IMR-90 (cell line): ENCODE results near the gene NUFIP1. TPM values are rescaled to one million over a fixed set of nuclear protein-coding genes. Genes with fewer than 3 reads are reported as not detected.

Experiments
- ATAC-seq: fragments of 200-7000 bp; cut with Tn5 transposase; 2 replicates; pipeline ENCODE4 v1.9.1; 2020; ENCODE audit warnings: low read depth, mild to moderate bottlenecking, moderate library complexity
- BruUV-seq: library from RNA; stranded (reverse); fragments of 400-500 nt; replicated peaks from 2 replicates; lab custom pipeline; 2021; lab: Mats Ljungman, UMichigan
- CTCF ChIA-PET: fragments of 300-600 bp; formaldehyde crosslinking; extraction: SDS; loops from one replicate; lab custom pipeline; 2021; ENCODE audit warnings: antibody characterized with exemption; lab: Yijun Ruan, JAX
- POLR2A ChIA-PET: fragments of 300-600 bp; sonication (Branson Sonifier 250); formaldehyde crosslinking; loops from one replicate; lab custom pipeline; 2022; ENCODE audit warnings: antibody characterized with exemption; ENCODE audit not compliant: unreplicated experiment; lab: Charles Lee
- DNase-seq: peaks from one replicate; pipeline ENCODE4 v3.0.0; 2013
- H2AFZ ChIP-seq: replicated peaks from 2 replicates; pipeline ENCODE3; 2013; ENCODE audit warnings: low read length, mild to moderate bottlenecking; ENCODE audit not compliant: poor library complexity
- H2AK5ac ChIP-seq: 2 replicates; pipeline ENCODE4 v1.6.1; 2013; ENCODE audit warnings: low read depth, low read length, inconsistent platforms
- H2AK9ac ChIP-seq: replicated peaks from 2 replicates; pipeline ENCODE3; 2013; ENCODE audit warnings: mild to moderate bottlenecking, low read depth, low read length, moderate library complexity; ENCODE audit not compliant: poor library complexity
- H2BK120ac ChIP-seq: 2 replicates; pipeline ENCODE4 v1.6.1; 2013; ENCODE audit warnings: low read depth, low read length, inconsistent platforms
- H2BK15ac ChIP-seq: 3 replicates; pipeline ENCODE4 v1.6.1; 2013; ENCODE audit warnings: low read depth, low read length, inconsistent platforms
- H2BK20ac ChIP-seq: 2 replicates; pipeline ENCODE4 v1.6.1; 2013; ENCODE audit warnings: low read depth, mild to moderate bottlenecking, inconsistent platforms, low read length, moderate library complexity
- H2BK5ac ChIP-seq: 2 replicates; pipeline ENCODE4 v1.6.1; 2013; ENCODE audit warnings: mild to moderate bottlenecking, low read depth, low read length, inconsistent platforms; ENCODE audit not compliant: poor library complexity, severe bottlenecking
- H3K14ac ChIP-seq: replicated peaks from 2 replicates; pipeline ENCODE4 v1.6.1; 2013; ENCODE audit warnings: low read depth, low read length, inconsistent platforms
- H3K18ac ChIP-seq: 2 replicates; pipeline ENCODE4 v1.6.1; 2013; ENCODE audit warnings: low read depth, low read length, control low read depth
- H3K23ac ChIP-seq: 2 replicates; pipeline ENCODE4 v1.6.1; 2013; ENCODE audit warnings: low read depth, low read length, inconsistent platforms
- H3K27ac ChIP-seq: 2 replicates; pipeline ENCODE4 v1.5.1; 2013; ENCODE audit warnings: mild to moderate bottlenecking, control low read depth, low read length; ENCODE audit not compliant: insufficient read depth
- H3K27me3 ChIP-seq: 2 replicates; pipeline ENCODE4 v1.6.1; 2013; ENCODE audit warnings: low read length; ENCODE audit not compliant: control insufficient read depth, insufficient read depth
- H3K36me3 ChIP-seq: 2 replicates; pipeline ENCODE4 v1.6.1; 2013; ENCODE audit warnings: low read length, mixed read lengths; ENCODE audit not compliant: control insufficient read depth, insufficient read depth
- H3K4ac ChIP-seq: 2 replicates; pipeline ENCODE4 v1.6.1; 2013; ENCODE audit warnings: low read depth, low read length, inconsistent platforms
- H3K4me1 ChIP-seq: 2 replicates; pipeline ENCODE4 v1.6.1; 2013; ENCODE audit warnings: low read length, mixed read lengths; ENCODE audit not compliant: control insufficient read depth, insufficient read depth
- H3K4me2 ChIP-seq: 2 replicates; pipeline ENCODE4 v1.6.1; 2013; ENCODE audit warnings: low read depth, mild to moderate bottlenecking, control low read depth, low read length, moderate library complexity
- H3K4me3 ChIP-seq: 2 replicates; pipeline ENCODE4 v1.5.1; 2013; ENCODE audit warnings: low read depth, mild to moderate bottlenecking, control low read depth, low read length, moderate library complexity; ENCODE audit not compliant: insufficient read depth
- H3K56ac ChIP-seq: 2 replicates; pipeline ENCODE4 v1.6.1; 2013; ENCODE audit warnings: low read length, inconsistent platforms; ENCODE audit not compliant: insufficient read depth; ENCODE audit errors: extremely low read depth
- H3K79me1 ChIP-seq, 2 experiments: 2 replicates each; pipeline ENCODE4 v1.6.1; 2013; ENCODE audit warnings: low read length in 2 of 2, inconsistent platforms in 1 of 2, low read depth in 1 of 2
- H3K9ac ChIP-seq: 2 replicates; pipeline ENCODE4 v1.6.1; 2013; ENCODE audit warnings: low read depth, low read length, control low read depth
- H3K9me1 ChIP-seq: 2 replicates; pipeline ENCODE4 v1.6.1; 2013; ENCODE audit warnings: low read length, inconsistent platforms; ENCODE audit not compliant: insufficient read depth
- H3K9me3 ChIP-seq: 2 replicates; pipeline ENCODE4 v1.6.1; 2013; ENCODE audit warnings: low read length; ENCODE audit not compliant: control insufficient read depth, insufficient read depth
- H4K20me1 ChIP-seq: 2 replicates; pipeline ENCODE4 v1.6.1; 2013; ENCODE audit warnings: low read length, inconsistent platforms; ENCODE audit not compliant: insufficient read depth
- H4K5ac ChIP-seq: 2 replicates; pipeline ENCODE4 v1.6.1; 2013; ENCODE audit warnings: mild to moderate bottlenecking, low read depth, low read length, control low read depth
- H4K8ac ChIP-seq, 2 experiments: 2 replicates each; pipeline ENCODE4 v1.6.1; 2013; ENCODE audit warnings: low read depth in 2 of 2, low read length in 2 of 2, control low read depth in 1 of 2, inconsistent platforms in 1 of 2
- H4K91ac ChIP-seq: 2 replicates; pipeline ENCODE4 v1.6.1; 2013; ENCODE audit warnings: low read depth, low read length, inconsistent platforms; ENCODE audit not compliant: insufficient read depth
- CEBPB ChIP-seq: IDR thresholded peaks from 2 replicates; pipeline ENCODE4 v1.6.1; 2012; ENCODE audit warnings: low read depth, low read length, improper control_type of control experiment
- CHD1 ChIP-seq: IDR thresholded peaks from 2 replicates; pipeline ENCODE4 v1.6.1; 2012; ENCODE audit warnings: low read depth, low read length, improper control_type of control experiment
- CTCF ChIP-seq: conservative IDR thresholded peaks from 2 replicates; pipeline ENCODE4 v1.5.1; 2012; ENCODE audit warnings: mild to moderate bottlenecking, low read depth, low read length, improper control_type of control experiment
- MAZ ChIP-seq: IDR thresholded peaks from 2 replicates; pipeline ENCODE4 v1.6.1; 2012; ENCODE audit warnings: low read depth, mild to moderate bottlenecking, low read length, improper control_type of control experiment, moderate library complexity, borderline replicate concordance
- MXI1 ChIP-seq: IDR thresholded peaks from 2 replicates; pipeline ENCODE4 v1.6.1; 2012; ENCODE audit warnings: low read depth, mild to moderate bottlenecking, low read length, moderate library complexity, borderline replicate concordance
- NFE2L2 ChIP-seq: fragments of 150-350 bp; IDR thresholded peaks from 2 replicates; pipeline ENCODE4 v1.6.1; 2016; ENCODE audit warnings: low read depth, mild to moderate bottlenecking, low read length
- RCOR1 ChIP-seq: IDR thresholded peaks from 2 replicates; pipeline ENCODE4 v1.6.1; 2012; ENCODE audit warnings: mild to moderate bottlenecking, low read length, improper control_type of control experiment; ENCODE audit not compliant: insufficient replicate concordance
- WGBS, 2 experiments: methylation state at CpG; one replicate each; pipeline versions ENCODE4 v1.1.5 to v1.1.7; 2013; ENCODE audit warnings: missing lambda C conversion rate in 2 of 2; ENCODE audit not compliant: insufficient read length in 1 of 2; ENCODE audit errors: extremely low coverage in 2 of 2; 5-methylcytosine and 5-hydroxymethylcytosine counted together
- dilution Hi-C: fragments of 300-500 bp; cut with HindIII; formaldehyde crosslinking; loops from one replicate; pipeline ENCODE4 v1.14.3; 2018; ENCODE audit warnings: low sequenced_read_pairs; ENCODE audit not compliant: unreplicated experiment
- in situ Hi-C: fragments of 300-500 bp; cut with MboI; formaldehyde crosslinking; loops from 3 replicates; pipeline ENCODE4 v1.14.3; 2019; ENCODE audit warnings: low sequenced_read_pairs, inconsistent platforms, mixed read lengths
- intact Hi-C: fragments of 100-400 bp; cut with micrococcal nuclease; formaldehyde crosslinking; loops from 2 replicates; pipeline ENCODE4 v1.10.0; 2022
- polyA plus RNA-seq, 3 experiments: library from polyadenylated mRNA; depleted of rRNA; stranded (reverse); fragments of >200 nt; gene quantifications; 2 replicates each; pipeline ENCODE4 v1.2.3, GENCODE V29; 2012; ENCODE audit warnings: low replicate concordance in 1 of 3
- total RNA-seq: library from RNA; depleted of rRNA; stranded (reverse); fragments of >200 nt; gene quantifications from 2 replicates; pipeline ENCODE4 v1.2.3, GENCODE V29; 2012
- TF ChIP-seq, protein P1 (sequence below): fragments of 150-350 bp; IDR thresholded peaks from 2 replicates; pipeline ENCODE4 v1.6.1; 2016; ENCODE audit warnings: low read depth, mild to moderate bottlenecking, low read length, moderate library complexity, borderline replicate concordance

NUFIP1 gene
- total and polyA plus RNA-seq, 2 of the 4 experiments (the other 2 are of a cell fraction) = 1.4 to 2.3 TPM

- CTCF ChIA-PET = no interaction called here
- BruUV-seq = no TSS peak
Observed at GRCh38 chr13:44961997-44962396, 27.3 kb downstream of the NUFIP1 start.

More at GRCh38 chr13:44961997-44962396, 27.3 kb downstream of the NUFIP1 start:
- no peak overlapping the region for H3K9ac ChIP-seq
- no peak overlapping the region for H3K14ac ChIP-seq
- in situ Hi-C loops = loop anchor here (5.0 kb wide), 1 partner anchor 480 kb away; no protein-coding TSS in a partner anchor
- no peaks in the 10 kb centered on the region for H3K4me1 ChIP-seq
- H3K27ac ChIP-seq = no peak overlapping the region
- TF ChIP-seq MAZ (no peak), CEBPB (no peak), CHD1 (no peak), NFE2L2 (no peak), MXI1 (no peak), RCOR1 (no peak), CTCF (no peak)
- TF ChIP-seq, protein P1, sequence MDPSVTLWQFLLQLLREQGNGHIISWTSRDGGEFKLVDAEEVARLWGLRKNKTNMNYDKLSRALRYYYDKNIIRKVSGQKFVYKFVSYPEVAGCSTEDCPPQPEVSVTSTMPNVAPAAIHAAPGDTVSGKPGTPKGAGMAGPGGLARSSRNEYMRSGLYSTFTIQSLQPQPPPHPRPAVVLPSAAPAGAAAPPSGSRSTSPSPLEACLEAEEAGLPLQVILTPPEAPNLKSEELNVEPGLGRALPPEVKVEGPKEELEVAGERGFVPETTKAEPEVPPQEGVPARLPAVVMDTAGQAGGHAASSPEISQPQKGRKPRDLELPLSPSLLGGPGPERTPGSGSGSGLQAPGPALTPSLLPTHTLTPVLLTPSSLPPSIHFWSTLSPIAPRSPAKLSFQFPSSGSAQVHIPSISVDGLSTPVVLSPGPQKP = no peak
- H4K20me1 ChIP-seq = no peaks in the 10 kb centered on the region
- no peaks in the 10 kb centered on the region for H3K27me3 ChIP-seq
- no peak overlapping the region for H3K23ac ChIP-seq
- H3K4me2 ChIP-seq = no peak overlapping the region
- H2BK120ac ChIP-seq = no peak overlapping the region
- no peak overlapping the region for H4K5ac ChIP-seq
- H3K56ac ChIP-seq = no peak overlapping the region
- no peak overlapping the region for H4K91ac ChIP-seq
- ATAC-seq (no peak), DNase-seq (no peak)
- H3K4ac ChIP-seq = no peak overlapping the region
- intact Hi-C loops = no loop called here
- peaks cover 29% of the 10 kb centered on the region for H3K36me3 ChIP-seq
- H3K9me1 ChIP-seq = no peaks in the 10 kb centered on the region
- no peak overlapping the region for H3K18ac ChIP-seq
- no peak overlapping the region for H4K8ac ChIP-seq
- H3K4me3 ChIP-seq = no peak overlapping the region
- no peak overlapping the region for H2AK9ac ChIP-seq
- H3K79me1 ChIP-seq = peaks cover 4% of the 10 kb centered on the region in 2 experiments; a peak in 3 of 4 replicates
- H2AFZ ChIP-seq = no peak overlapping the region
- WGBS, 2 experiments = no CpG with 5 or more reads among the region's 2 CpGs
- dilution Hi-C loops = no loop called here
- H2AK5ac ChIP-seq = no peak overlapping the region
- no peak overlapping the region for H2BK20ac ChIP-seq
- POLR2A ChIA-PET = no interaction called here
- H2BK5ac ChIP-seq = no peak overlapping the region
- H3K9me3 ChIP-seq = peaks cover 9% of the 10 kb centered on the region
- no peak overlapping the region for H2BK15ac ChIP-seq
